Neural cell (in vitro differentiated cells): ENCODE measurements around the gene UBE2Q1.

Experiments used
- EP300 ChIP-seq: fragments of 450-650 bp; conservative IDR thresholded peaks from 2 replicates; pipeline ENCODE4 v1.6.1; 2014; ENCODE audit warnings: antibody characterized with exemption, mild to moderate bottlenecking, moderate library complexity; ENCODE audit not compliant: poor library complexity, severe bottlenecking
- EZH2 ChIP-seq: fragments of 200-600, 300-800 bp; shearing (Covaris generic), sonication (generic); IDR thresholded peaks from 2 replicates; pipeline ENCODE4 v1.6.1; 2014; ENCODE audit warnings: antibody characterized with exemption, low read length, borderline replicate concordance, mild to moderate bottlenecking; ENCODE audit not compliant: insufficient read depth, poor library complexity, severe bottlenecking
- POLR2AphosphoS5 ChIP-seq: IDR thresholded peaks from 2 replicates; pipeline ENCODE4 v1.6.1; 2012
- REST ChIP-seq: IDR thresholded peaks from 2 replicates; pipeline ENCODE4 v1.6.1; 2012; ENCODE audit warnings: borderline replicate concordance
- SMC3 ChIP-seq: fragments of 450-650 bp; conservative IDR thresholded peaks from 2 replicates; pipeline ENCODE4 v1.6.1; 2014; ENCODE audit warnings: antibody characterized with exemption, mild to moderate bottlenecking, moderate library complexity; ENCODE audit not compliant: poor library complexity
- TF ChIP-seq, protein P1 (sequence below): fragments of 450-650 bp; IDR thresholded peaks from 2 replicates; pipeline ENCODE4 v1.5.1; 2014; ENCODE audit warnings: antibody characterized with exemption, mild to moderate bottlenecking, moderate library complexity; ENCODE audit not compliant: poor library complexity, severe bottlenecking

GRCh38 chr1:154594811-154595210, 36.3 kb upstream of the UBE2Q1 start:
- TF ChIP-seq SMC3 (no peak), EZH2 (no peak), EP300 (no peak), POLR2AphosphoS5 (no peak), REST (no peak)
- TF ChIP-seq, protein P1, sequence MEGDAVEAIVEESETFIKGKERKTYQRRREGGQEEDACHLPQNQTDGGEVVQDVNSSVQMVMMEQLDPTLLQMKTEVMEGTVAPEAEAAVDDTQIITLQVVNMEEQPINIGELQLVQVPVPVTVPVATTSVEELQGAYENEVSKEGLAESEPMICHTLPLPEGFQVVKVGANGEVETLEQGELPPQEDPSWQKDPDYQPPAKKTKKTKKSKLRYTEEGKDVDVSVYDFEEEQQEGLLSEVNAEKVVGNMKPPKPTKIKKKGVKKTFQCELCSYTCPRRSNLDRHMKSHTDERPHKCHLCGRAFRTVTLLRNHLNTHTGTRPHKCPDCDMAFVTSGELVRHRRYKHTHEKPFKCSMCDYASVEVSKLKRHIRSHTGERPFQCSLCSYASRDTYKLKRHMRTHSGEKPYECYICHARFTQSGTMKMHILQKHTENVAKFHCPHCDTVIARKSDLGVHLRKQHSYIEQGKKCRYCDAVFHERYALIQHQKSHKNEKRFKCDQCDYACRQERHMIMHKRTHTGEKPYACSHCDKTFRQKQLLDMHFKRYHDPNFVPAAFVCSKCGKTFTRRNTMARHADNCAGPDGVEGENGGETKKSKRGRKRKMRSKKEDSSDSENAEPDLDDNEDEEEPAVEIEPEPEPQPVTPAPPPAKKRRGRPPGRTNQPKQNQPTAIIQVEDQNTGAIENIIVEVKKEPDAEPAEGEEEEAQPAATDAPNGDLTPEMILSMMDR: no peak
